Uterus (tissue), 4 donors: ENCODE measurements around the gene DCT. TPM values are rescaled to one million over a fixed set of nuclear protein-coding genes. Genes with fewer than 3 reads are reported as not detected.

ENCODE experiments used
- DNase-seq, 2 donors: peaks; one replicate each; pipeline ENCODE4 v3.0.0-alpha.2; 2019 to 2020
- H3K27ac ChIP-seq, 2 donors: fragments of 200-600 bp; sonication (generic); 1 replicate in 1 of 2; 2 replicates in 1 of 2; pipeline ENCODE4 v1.5.1; 2016 to 2018
- H3K27me3 ChIP-seq, 2 donors: fragments of 200-600 bp; sonication (generic); one replicate each; pipeline ENCODE4 v1.5.1; 2018 to 2019; ENCODE audit warnings: control low read depth in 1 of 2
- H3K36me3 ChIP-seq, 2 donors: fragments of 200-600 bp; sonication (generic); one replicate each; pipeline ENCODE4 v1.5.1; 2019; ENCODE audit warnings: control low read depth in 1 of 2
- H3K4me1 ChIP-seq, 2 donors: fragments of 200-600 bp; sonication (generic); one replicate each; pipeline ENCODE4 v1.5.1; 2018 to 2019; ENCODE audit warnings: control low read depth in 1 of 2
- H3K4me3 ChIP-seq, 2 donors: fragments of 200-600 bp; sonication (generic); 1 replicate in 1 of 2; 2 replicates in 1 of 2; pipeline ENCODE4 v1.5.1; 2018 to 2019; ENCODE audit warnings: mild to moderate bottlenecking in 1 of 2
- H3K9me3 ChIP-seq, 2 donors: fragments of 200-600 bp; sonication (generic); one replicate each; pipeline ENCODE4 v1.5.1; 2019; ENCODE audit warnings: control low read depth in 1 of 2
- POLR2A ChIP-seq, 2 donors: fragments of 450-650 bp; IDR thresholded peaks; one replicate each; pipeline ENCODE4 v1.6.1; 2016; ENCODE audit warnings: antibody characterized with exemption in 2 of 2, mild to moderate bottlenecking in 1 of 2, moderate library complexity in 1 of 2
- intact Hi-C: fragments of 100-400 bp; cut with DNase I; formaldehyde crosslinking; loops from one replicate; pipeline ENCODE4 v1.15.1; 2023; ENCODE audit warnings: low total_unique reads
- total RNA-seq, 4 donors: library from RNA; depleted of rRNA in 3 of 4; stranded (reverse); fragments of >200 nt in 3 of 4; gene quantifications; one replicate each; pipeline versions ENCODE4 v1.1.0 to v1.2.4, GENCODE V29; 2014 to 2023
- TF ChIP-seq, protein P1 (sequence below), 4 experiments: fragments of 200-600 bp in 2 of 4; fragments of 450-650 bp in 2 of 4; sonication (generic) in 2 of 4; IDR thresholded peaks; one replicate each; pipeline ENCODE4 v1.5.1; 2016 to 2019; ENCODE audit warnings: antibody characterized with exemption in 4 of 4, mild to moderate bottlenecking in 2 of 4, moderate library complexity in 1 of 4
- donor health status: DM: yes; HTN: yes; CAD: no.

DCT gene
- total RNA-seq, 4 donors from 2014 or later: 0.76 to 0.91 (median 0.88) TPM; not detected in 1

DNA sequence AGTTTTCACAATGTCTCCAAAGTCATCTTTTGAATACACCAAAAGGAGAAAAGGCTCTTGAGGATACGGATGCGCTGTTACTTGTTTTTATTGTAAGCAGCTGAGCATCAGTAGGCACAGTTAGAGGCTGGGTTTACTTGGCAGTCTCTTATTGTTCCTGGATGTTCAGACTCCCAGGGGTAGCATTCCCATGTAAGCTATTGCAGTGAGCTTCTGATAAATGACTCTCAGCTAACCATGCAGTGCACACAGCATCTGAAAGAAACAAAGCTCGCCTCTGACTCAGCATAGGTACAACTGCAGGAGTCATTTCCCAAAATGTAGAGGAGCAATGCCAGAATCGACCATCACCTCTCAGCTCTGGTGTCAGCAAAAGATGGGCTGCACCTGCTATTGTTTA lies 84.8 kb downstream of the DCT start:
- intact Hi-C loops: no loop called here
- Histone ChIP-seq H3K4me1 (no peaks in the 10 kb centered on the region), H3K36me3 (no peaks in the 10 kb centered on the region), H3K9me3 (no peaks in the 10 kb centered on the region), H3K27ac (no peak overlapping the region), H3K27me3 (no peaks in the 10 kb centered on the region), H3K4me3 (no peak overlapping the region)
- no peak for TF ChIP-seq POLR2A (IDR thresholded peaks at IDR 0.05)
- TF ChIP-seq, protein P1, sequence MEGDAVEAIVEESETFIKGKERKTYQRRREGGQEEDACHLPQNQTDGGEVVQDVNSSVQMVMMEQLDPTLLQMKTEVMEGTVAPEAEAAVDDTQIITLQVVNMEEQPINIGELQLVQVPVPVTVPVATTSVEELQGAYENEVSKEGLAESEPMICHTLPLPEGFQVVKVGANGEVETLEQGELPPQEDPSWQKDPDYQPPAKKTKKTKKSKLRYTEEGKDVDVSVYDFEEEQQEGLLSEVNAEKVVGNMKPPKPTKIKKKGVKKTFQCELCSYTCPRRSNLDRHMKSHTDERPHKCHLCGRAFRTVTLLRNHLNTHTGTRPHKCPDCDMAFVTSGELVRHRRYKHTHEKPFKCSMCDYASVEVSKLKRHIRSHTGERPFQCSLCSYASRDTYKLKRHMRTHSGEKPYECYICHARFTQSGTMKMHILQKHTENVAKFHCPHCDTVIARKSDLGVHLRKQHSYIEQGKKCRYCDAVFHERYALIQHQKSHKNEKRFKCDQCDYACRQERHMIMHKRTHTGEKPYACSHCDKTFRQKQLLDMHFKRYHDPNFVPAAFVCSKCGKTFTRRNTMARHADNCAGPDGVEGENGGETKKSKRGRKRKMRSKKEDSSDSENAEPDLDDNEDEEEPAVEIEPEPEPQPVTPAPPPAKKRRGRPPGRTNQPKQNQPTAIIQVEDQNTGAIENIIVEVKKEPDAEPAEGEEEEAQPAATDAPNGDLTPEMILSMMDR (IDR thresholded peaks at IDR 0.05): no peak
- DNase-seq: no peak

DNA sequence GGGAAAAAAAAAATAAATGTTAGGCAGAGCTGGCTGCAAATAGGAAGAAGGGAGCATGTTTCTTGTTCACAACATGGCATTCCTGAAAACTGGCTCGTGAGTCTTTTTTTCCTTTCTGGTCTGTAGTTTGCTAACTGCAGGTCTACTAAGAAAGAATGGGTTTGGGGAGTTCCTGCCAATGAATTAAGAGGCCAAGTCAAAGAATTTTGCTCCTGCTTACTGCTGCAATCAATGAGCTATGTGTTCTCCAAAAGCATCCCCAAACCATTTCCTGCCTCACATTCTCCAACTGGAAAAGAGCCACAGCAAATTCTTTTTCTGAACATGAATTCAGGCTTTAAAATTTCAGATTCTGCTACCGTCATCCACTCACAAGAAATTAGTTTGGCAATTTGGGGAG lies 88.6 kb downstream of the DCT start:
- Histone ChIP-seq H3K4me3 (no peak overlapping the region), H3K27me3 (no peaks in the 10 kb centered on the region), H3K4me1 (no peaks in the 10 kb centered on the region), H3K9me3 (no peaks in the 10 kb centered on the region), H3K36me3 (no peaks in the 10 kb centered on the region), H3K27ac (no peak overlapping the region)
- no peak for DNase-seq
- TF ChIP-seq, protein P1 (IDR thresholded peaks at IDR 0.05): no peak
- TF ChIP-seq POLR2A (IDR thresholded peaks at IDR 0.05): no peak
- intact Hi-C loops: no loop called here

- Histone ChIP-seq H3K27ac (peak overlapping the region in 1 of 2 donors; percentile 6), H3K27me3 (no peaks in the 10 kb centered on the region), H3K36me3 (no peaks in the 10 kb centered on the region), H3K4me3 (no peak overlapping the region), H3K9me3 (no peaks in the 10 kb centered on the region), H3K4me1 (no peaks in the 10 kb centered on the region)
- intact Hi-C loops: no loop called here
- TF ChIP-seq POLR2A (IDR thresholded peaks at IDR 0.05): no peak
- TF ChIP-seq, protein P1 (IDR thresholded peaks at IDR 0.05): no peak
- no peak for DNase-seq
These were observed 89.7 kb downstream of the DCT start for GRCh38 chr13:94389604-94390351.

GRCh38 chr13:94387047-94387446 lies 92.4 kb downstream of the DCT start:
- no peak overlapping the region for H3K4me3 ChIP-seq
- no peak overlapping the region for H3K27ac ChIP-seq
- H3K9me3 ChIP-seq: no peaks in the 10 kb centered on the region
- H3K4me1 ChIP-seq: no peaks in the 10 kb centered on the region
- TF ChIP-seq POLR2A (IDR thresholded peaks at IDR 0.05): no peak
- no peaks in the 10 kb centered on the region for H3K27me3 ChIP-seq
- intact Hi-C loops: no loop called here
- no peaks in the 10 kb centered on the region for H3K36me3 ChIP-seq
- DNase-seq: no peak

Other genes starting within 250 kb of the DCT start
- 10 to 100 TPM; 10.2 to 29.7 (median 14.7) TPM for gene TGDS, start 116.5 kb upstream of the DCT start, total RNA-seq
- 10 to 100 TPM in 1 of 4 donors, 1 to 10 TPM in 3; 3.6 to 24.9 (median 7.7) TPM for gene GPR180, start 122.2 kb upstream of the DCT start, total RNA-seq
- under 1 TPM in 1 of 4 donors, not detected in 3; 0.07 TPM for gene SOX21, start 232.9 kb upstream of the DCT start, total RNA-seq